Transverse colon (tissue), 4 donors: ENCODE results near the gene ADCY6. TPM values are rescaled to one million over a fixed set of nuclear protein-coding genes. Genes with fewer than 3 reads are reported as not detected.

Experiments used
- DNase-seq: peaks from one replicate; pipeline ENCODE4 v3.0.0-alpha.2; 2019
- H3K27ac ChIP-seq, 4 donors: fragments of 200-600 bp; sonication (generic); 2 replicates each; pipeline ENCODE4 v1.5.1; 2016 to 2018; ENCODE audit warnings: inconsistent platforms in 4 of 4
- H3K27me3 ChIP-seq: fragments of 200-600 bp; sonication (generic); 2 replicates; pipeline ENCODE4 v1.5.1; 2017; ENCODE audit warnings: inconsistent platforms
- H3K36me3 ChIP-seq, 4 donors: fragments of 200-600 bp; sonication (generic); 2 replicates each; pipeline ENCODE4 v1.5.1; 2017 to 2019; ENCODE audit warnings: inconsistent platforms in 4 of 4
- H3K4me1 ChIP-seq, 4 donors: fragments of 200-600 bp; sonication (generic); 2 replicates each; pipeline ENCODE4 v1.5.1; 2017 to 2020; ENCODE audit warnings: inconsistent platforms in 4 of 4
- H3K4me3 ChIP-seq, 4 donors: fragments of 200-600 bp; sonication (generic); 1 replicate in 1 of 4; 2 replicates in 3 of 4; pipeline versions ENCODE4 v1.5.1 to v1.6.1; 2017 to 2019; ENCODE audit warnings: inconsistent platforms in 4 of 4
- H3K9me3 ChIP-seq, 2 donors: fragments of 200-600 bp; sonication (generic); 2 replicates each; pipeline ENCODE4 v1.5.1; 2017 to 2019; ENCODE audit warnings: inconsistent platforms in 2 of 2
- CTCF ChIP-seq, 5 experiments: fragments of 200-600 bp in 3 of 5; fragments of 450-650 bp in 2 of 5; sonication (generic) in 3 of 5; IDR thresholded peaks; 1 replicate in 2 of 5; 2 replicates in 3 of 5; pipeline ENCODE4 v1.5.1; 2016 to 2017; ENCODE audit warnings: antibody characterized with exemption in 5 of 5, inconsistent platforms in 3 of 5, mild to moderate bottlenecking in 2 of 5, moderate library complexity in 1 of 5
- EP300 ChIP-seq: sonication (generic); formaldehyde crosslinking; IDR thresholded peaks from one replicate; pipeline ENCODE4 v1.6.1; 2017; ENCODE audit warnings: antibody characterized with exemption, low read depth
- POLR2A ChIP-seq: fragments of 450-650 bp; IDR thresholded peaks from one replicate; pipeline ENCODE4 v1.6.1; 2016; ENCODE audit warnings: antibody characterized with exemption, mild to moderate bottlenecking, moderate library complexity
- POLR2AphosphoS5 ChIP-seq, 3 donors: sonication (generic); formaldehyde crosslinking; IDR thresholded peaks; one replicate each; pipeline ENCODE4 v1.6.1; 2016; ENCODE audit warnings: antibody characterized with exemption in 3 of 3
- WGBS, 2 donors: methylation state at CpG; one replicate each; pipeline ENCODE4 v1.1.5; 2018; ENCODE audit warnings: low coverage in 1 of 2; 5-methylcytosine and 5-hydroxymethylcytosine counted together
- in situ Hi-C, 4 donors: fragments of 200-750 bp; cut with MboI; loops; one replicate each; pipeline versions ENCODE4 v1.15.0 to v1.15.1; 2017; ENCODE audit warnings: low sequenced_read_pairs in 3 of 4, low pct_ligation_motif_present in 1 of 4, low pct_unique_long_range_greater_than_20kb in 1 of 4
- intact Hi-C: fragments of 100-400 bp; cut with DNase I; formaldehyde crosslinking; loops from one replicate; pipeline ENCODE4 v1.15.1; 2023; ENCODE audit warnings: low total_unique reads
- total RNA-seq, 4 donors: library from RNA; depleted of rRNA; stranded (reverse); fragments of >200 nt; gene quantifications; one replicate each; pipeline ENCODE4 v1.1.0, GENCODE V29; 2016

ADCY6 gene
- total RNA-seq, 4 donors from 2014 or later, result 112 to 170 (median 115) TPM

- WGBS, 2 donors, result 94% methylated on average over 11 of the region's 11 CpGs; no CpG with 5 or more reads in 1 of the 2 donors
- H3K36me3 ChIP-seq, result no peaks in the 10 kb centered on the region
- DNase-seq, result no peak
- no peak overlapping the region for H3K27ac ChIP-seq
- H3K4me1 ChIP-seq, result peaks cover 0 to 10% (median 3%) of the 10 kb centered on the region in 4 donors
- intact Hi-C loops, result no loop called here
- in situ Hi-C loops, result no loop called here
- H3K27me3 ChIP-seq, result no peaks in the 10 kb centered on the region
- H3K9me3 ChIP-seq, result no peaks in the 10 kb centered on the region
- H3K4me3 ChIP-seq, result no peak overlapping the region
- TF ChIP-seq EP300, result no peak
- no peak for TF ChIP-seq POLR2AphosphoS5 (IDR thresholded peaks at IDR 0.05)
- TF ChIP-seq POLR2A, result no peak
- TF ChIP-seq CTCF (IDR thresholded peaks at IDR 0.05), result no peak
Measured at GRCh38 chr12:48823281-48823680, 34.4 kb upstream of the ADCY6 start.

- Histone ChIP-seq H3K9me3 (no peaks in the 10 kb centered on the region), H3K4me1 (peaks cover 2 to 14% (median 7%) of the 10 kb centered on the region in 4 donors), H3K27me3 (no peaks in the 10 kb centered on the region), H3K27ac (no peak overlapping the region), H3K36me3 (no peaks in the 10 kb centered on the region), H3K4me3 (no peak overlapping the region)
- WGBS, 2 donors, result 52% methylated on average over 2 of the region's 2 CpGs; no CpG with 5 or more reads in 1 of the 2 donors
- DNase-seq, result no peak
- intact Hi-C loops (no loop called here), in situ Hi-C loops (no loop called here)
- TF ChIP-seq EP300 (no peak), POLR2AphosphoS5 (IDR thresholded peaks at IDR 0.05) (no peak), CTCF (IDR thresholded peaks at IDR 0.05) (no peak)
Measured at GRCh38 chr12:48822711-48823110, 33.8 kb upstream of the ADCY6 start.

- Histone ChIP-seq H3K36me3 (no peaks in the 10 kb centered on the region), H3K4me1 (peaks cover 5 to 20% (median 11%) of the 10 kb centered on the region in 4 donors), H3K27me3 (no peaks in the 10 kb centered on the region), H3K27ac (no peak overlapping the region), H3K9me3 (no peaks in the 10 kb centered on the region), H3K4me3 (no peak overlapping the region)
- 76% methylated on average over 5 of the region's 5 CpGs; no CpG with 5 or more reads in 1 of the 2 donors for WGBS, 2 donors
- TF ChIP-seq POLR2A (no peak), POLR2AphosphoS5 (IDR thresholded peaks at IDR 0.05) (no peak), EP300 (no peak), CTCF (IDR thresholded peaks at IDR 0.05) (no peak)
- no peak for DNase-seq
- in situ Hi-C loops (no loop called here), intact Hi-C loops (no loop called here)
Measured at GRCh38 chr12:48822139-48822538, 33.2 kb upstream of the ADCY6 start.

- intact Hi-C loops, result loop anchor here (10.0 kb wide), 1 partner anchor 1265 kb away; the partner anchor contains the start of gene SMARCD1
Measured at GRCh38 chr12:48819986-48820725, 31.3 kb upstream of the ADCY6 start.

More at GRCh38 chr12:48819986-48820725, 31.3 kb upstream of the ADCY6 start:
- no peak for DNase-seq
- in situ Hi-C loops, result no loop called here
- no peak overlapping the region for H3K4me3 ChIP-seq
- peaks cover 11 to 34% (median 26%) of the 10 kb centered on the region in 4 donors for H3K4me1 ChIP-seq
- no peak for TF ChIP-seq POLR2AphosphoS5 (IDR thresholded peaks at IDR 0.05)
- TF ChIP-seq POLR2A, result no peak
- no peak for TF ChIP-seq CTCF (IDR thresholded peaks at IDR 0.05)
- no peak for TF ChIP-seq EP300
- H3K36me3 ChIP-seq, result no peaks in the 10 kb centered on the region
- H3K9me3 ChIP-seq, result no peaks in the 10 kb centered on the region
- H3K27me3 ChIP-seq, result no peaks in the 10 kb centered on the region
- 78% methylated on average over 5 of the region's 5 CpGs; no CpG with 5 or more reads in 1 of the 2 donors for WGBS, 2 donors
- H3K27ac ChIP-seq, result no peak overlapping the region
